Neural cell (in vitro differentiated cells): ENCODE data around the gene ZNF784. TPM values are rescaled to one million over a fixed set of nuclear protein-coding genes. Genes with fewer than 3 reads are reported as not detected.

Source experiments
- H2AFZ ChIP-seq: fragments of 200-600, 300-800 bp; sonication (generic), shearing (Covaris generic); 2 replicates; pipeline ENCODE4 v1.6.0; 2014; ENCODE audit warnings: low read depth, mild to moderate bottlenecking, antibody characterized with exemption, low read length, moderate library complexity
- H3F3A ChIP-seq: fragments of 200-600 bp; shearing (Covaris generic); 2 replicates; pipeline ENCODE4 v1.6.1; 2016; ENCODE audit warnings: mild to moderate bottlenecking, moderate library complexity, mixed read lengths, antibody characterized with exemption, low read length; ENCODE audit not compliant: insufficient read depth, poor library complexity, severe bottlenecking
- H3K27ac ChIP-seq: fragments of 200-600, 300-800 bp; sonication (generic), shearing (Covaris generic); 2 replicates; pipeline ENCODE4 v1.5.1; 2014; ENCODE audit warnings: mild to moderate bottlenecking, low read length, moderate library complexity
- H3K27me3 ChIP-seq: fragments of 300-800, 200-600 bp; sonication (generic), shearing (Covaris generic); 2 replicates; pipeline ENCODE4 v1.6.0; 2014; ENCODE audit warnings: mild to moderate bottlenecking, low read depth, low read length, moderate library complexity; ENCODE audit not compliant: insufficient read depth
- H3K36me3 ChIP-seq: fragments of 300-800, 200-600 bp; sonication (generic), shearing (Covaris generic); 2 replicates; pipeline ENCODE4 v1.5.1; 2014; ENCODE audit warnings: mild to moderate bottlenecking, antibody characterized with exemption, low read length, moderate library complexity; ENCODE audit not compliant: insufficient read depth
- H3K4me2 ChIP-seq: fragments of 300-800, 200-600 bp; sonication (generic), shearing (Covaris generic); 2 replicates; pipeline ENCODE4 v1.6.0; 2014; ENCODE audit warnings: mild to moderate bottlenecking, low read length
- H3K4me3 ChIP-seq: fragments of 300-800, 200-600 bp; sonication (generic), shearing (Covaris generic); 2 replicates; pipeline ENCODE4 v1.5.1; 2014; ENCODE audit warnings: mild to moderate bottlenecking, low read length, moderate library complexity
- H3K79me2 ChIP-seq: fragments of 200-600 bp; shearing (Covaris generic); replicated peaks from 2 replicates; pipeline ENCODE4 v1.6.0; 2014; ENCODE audit warnings: mild to moderate bottlenecking, low read length, moderate library complexity; ENCODE audit not compliant: insufficient read depth
- H3K9ac ChIP-seq: fragments of 300-800, 200-600 bp; sonication (generic), shearing (Covaris generic); 2 replicates; pipeline ENCODE4 v1.6.1; 2016; ENCODE audit warnings: mild to moderate bottlenecking, low read length, mixed read lengths
- H3K9me2 ChIP-seq: fragments of 200-600 bp; shearing (Covaris generic); 2 replicates; pipeline ENCODE4 v1.6.1; 2016; ENCODE audit warnings: mild to moderate bottlenecking, low read length, mixed read lengths; ENCODE audit not compliant: insufficient read depth
- H3K9me3 ChIP-seq: fragments of 200-600, 300-800 bp; sonication (generic), shearing (Covaris generic); 2 replicates; pipeline ENCODE4 v1.6.1; 2016; ENCODE audit warnings: mild to moderate bottlenecking, mixed run types, low read length, moderate library complexity, mixed read lengths
- H4K20me1 ChIP-seq: fragments of 200-600 bp; shearing (Covaris generic); 2 replicates; pipeline ENCODE4 v1.6.1; 2016; ENCODE audit warnings: mild to moderate bottlenecking, mixed run types; ENCODE audit not compliant: insufficient read depth
- EP300 ChIP-seq: fragments of 450-650 bp; conservative IDR thresholded peaks from 2 replicates; pipeline ENCODE4 v1.6.1; 2014; ENCODE audit warnings: antibody characterized with exemption, mild to moderate bottlenecking, moderate library complexity; ENCODE audit not compliant: poor library complexity, severe bottlenecking
- EZH2 ChIP-seq: fragments of 200-600, 300-800 bp; shearing (Covaris generic), sonication (generic); IDR thresholded peaks from 2 replicates; pipeline ENCODE4 v1.6.1; 2014; ENCODE audit warnings: antibody characterized with exemption, low read length, borderline replicate concordance, mild to moderate bottlenecking; ENCODE audit not compliant: insufficient read depth, poor library complexity, severe bottlenecking
- MXI1 ChIP-seq: fragments of 450-650 bp; conservative IDR thresholded peaks from 2 replicates; pipeline ENCODE4 v1.6.1; 2014; ENCODE audit warnings: antibody characterized with exemption, mild to moderate bottlenecking; ENCODE audit not compliant: poor library complexity, severe bottlenecking
- POLR2AphosphoS5 ChIP-seq: IDR thresholded peaks from 2 replicates; pipeline ENCODE4 v1.6.1; 2012
- RAD21 ChIP-seq: fragments of 450-650 bp; conservative IDR thresholded peaks from 2 replicates; pipeline ENCODE4 v1.6.1; 2014; ENCODE audit warnings: antibody characterized with exemption, mild to moderate bottlenecking, moderate library complexity
- SMC3 ChIP-seq: fragments of 450-650 bp; conservative IDR thresholded peaks from 2 replicates; pipeline ENCODE4 v1.6.1; 2014; ENCODE audit warnings: antibody characterized with exemption, mild to moderate bottlenecking, moderate library complexity; ENCODE audit not compliant: poor library complexity
- TAF1 ChIP-seq: IDR thresholded peaks from 2 replicates; pipeline ENCODE4 v1.6.1; 2012; ENCODE audit warnings: low read depth
- polyA plus RNA-seq: library from polyadenylated mRNA; depleted of rRNA; stranded (reverse); fragments of >200 nt; gene quantifications from 2 replicates; pipeline ENCODE4 v1.2.3, GENCODE V29; 2014
- TF ChIP-seq, protein P1 (sequence below): fragments of 450-650 bp; IDR thresholded peaks from 2 replicates; pipeline ENCODE4 v1.5.1; 2014; ENCODE audit warnings: antibody characterized with exemption, mild to moderate bottlenecking, moderate library complexity; ENCODE audit not compliant: poor library complexity, severe bottlenecking
- TF ChIP-seq, protein P2 (sequence below): IDR thresholded peaks from 2 replicates; pipeline ENCODE4 v1.6.1; 2012; ENCODE audit warnings: borderline replicate concordance

ZNF784 gene
- polyA plus RNA-seq, 1 donor from 2014 or later, result 10.3 TPM

DNA sequence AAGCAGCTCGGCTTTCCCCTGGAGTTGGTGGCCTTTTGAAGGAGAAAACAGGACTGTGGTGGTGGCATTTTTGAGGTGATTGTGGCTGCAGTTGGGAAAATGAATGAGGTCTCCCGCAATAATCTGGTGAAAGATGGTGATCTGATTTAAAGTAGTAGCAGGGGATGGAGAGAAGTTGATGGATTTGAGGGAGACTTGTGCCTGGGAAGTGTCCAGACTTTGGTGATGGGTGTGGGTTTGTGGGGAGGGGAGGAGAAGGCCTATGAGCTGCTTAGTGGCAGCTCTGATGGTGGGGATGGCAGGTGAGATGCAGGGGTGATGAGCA is 46.6 kb upstream of the ZNF784 start:
- no peaks in the 10 kb centered on the region for H3K36me3 ChIP-seq
- H3K9me2 ChIP-seq, result no peaks in the 10 kb centered on the region
- no peak overlapping the region for H3K9ac ChIP-seq
- peaks cover 8% of the 10 kb centered on the region for H4K20me1 ChIP-seq
- H3K27ac ChIP-seq, result no peak overlapping the region
- no peaks in the 10 kb centered on the region for H3K9me3 ChIP-seq
- H3K4me2 ChIP-seq, result no peak overlapping the region
- H3K27me3 ChIP-seq, result no peaks in the 10 kb centered on the region
- H3K79me2 ChIP-seq, result peaks cover 31% of the 10 kb centered on the region
- no peaks in the 10 kb centered on the region for H3F3A ChIP-seq
- H2AFZ ChIP-seq, result no peak overlapping the region
- TF ChIP-seq EZH2 (no peak), POLR2AphosphoS5 (no peak), MXI1 (no peak), TAF1 (no peak), EP300 (no peak), SMC3 (no peak), RAD21 (no peak)
- TF ChIP-seq, protein P1, sequence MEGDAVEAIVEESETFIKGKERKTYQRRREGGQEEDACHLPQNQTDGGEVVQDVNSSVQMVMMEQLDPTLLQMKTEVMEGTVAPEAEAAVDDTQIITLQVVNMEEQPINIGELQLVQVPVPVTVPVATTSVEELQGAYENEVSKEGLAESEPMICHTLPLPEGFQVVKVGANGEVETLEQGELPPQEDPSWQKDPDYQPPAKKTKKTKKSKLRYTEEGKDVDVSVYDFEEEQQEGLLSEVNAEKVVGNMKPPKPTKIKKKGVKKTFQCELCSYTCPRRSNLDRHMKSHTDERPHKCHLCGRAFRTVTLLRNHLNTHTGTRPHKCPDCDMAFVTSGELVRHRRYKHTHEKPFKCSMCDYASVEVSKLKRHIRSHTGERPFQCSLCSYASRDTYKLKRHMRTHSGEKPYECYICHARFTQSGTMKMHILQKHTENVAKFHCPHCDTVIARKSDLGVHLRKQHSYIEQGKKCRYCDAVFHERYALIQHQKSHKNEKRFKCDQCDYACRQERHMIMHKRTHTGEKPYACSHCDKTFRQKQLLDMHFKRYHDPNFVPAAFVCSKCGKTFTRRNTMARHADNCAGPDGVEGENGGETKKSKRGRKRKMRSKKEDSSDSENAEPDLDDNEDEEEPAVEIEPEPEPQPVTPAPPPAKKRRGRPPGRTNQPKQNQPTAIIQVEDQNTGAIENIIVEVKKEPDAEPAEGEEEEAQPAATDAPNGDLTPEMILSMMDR, result no peak
- TF ChIP-seq, protein P2, sequence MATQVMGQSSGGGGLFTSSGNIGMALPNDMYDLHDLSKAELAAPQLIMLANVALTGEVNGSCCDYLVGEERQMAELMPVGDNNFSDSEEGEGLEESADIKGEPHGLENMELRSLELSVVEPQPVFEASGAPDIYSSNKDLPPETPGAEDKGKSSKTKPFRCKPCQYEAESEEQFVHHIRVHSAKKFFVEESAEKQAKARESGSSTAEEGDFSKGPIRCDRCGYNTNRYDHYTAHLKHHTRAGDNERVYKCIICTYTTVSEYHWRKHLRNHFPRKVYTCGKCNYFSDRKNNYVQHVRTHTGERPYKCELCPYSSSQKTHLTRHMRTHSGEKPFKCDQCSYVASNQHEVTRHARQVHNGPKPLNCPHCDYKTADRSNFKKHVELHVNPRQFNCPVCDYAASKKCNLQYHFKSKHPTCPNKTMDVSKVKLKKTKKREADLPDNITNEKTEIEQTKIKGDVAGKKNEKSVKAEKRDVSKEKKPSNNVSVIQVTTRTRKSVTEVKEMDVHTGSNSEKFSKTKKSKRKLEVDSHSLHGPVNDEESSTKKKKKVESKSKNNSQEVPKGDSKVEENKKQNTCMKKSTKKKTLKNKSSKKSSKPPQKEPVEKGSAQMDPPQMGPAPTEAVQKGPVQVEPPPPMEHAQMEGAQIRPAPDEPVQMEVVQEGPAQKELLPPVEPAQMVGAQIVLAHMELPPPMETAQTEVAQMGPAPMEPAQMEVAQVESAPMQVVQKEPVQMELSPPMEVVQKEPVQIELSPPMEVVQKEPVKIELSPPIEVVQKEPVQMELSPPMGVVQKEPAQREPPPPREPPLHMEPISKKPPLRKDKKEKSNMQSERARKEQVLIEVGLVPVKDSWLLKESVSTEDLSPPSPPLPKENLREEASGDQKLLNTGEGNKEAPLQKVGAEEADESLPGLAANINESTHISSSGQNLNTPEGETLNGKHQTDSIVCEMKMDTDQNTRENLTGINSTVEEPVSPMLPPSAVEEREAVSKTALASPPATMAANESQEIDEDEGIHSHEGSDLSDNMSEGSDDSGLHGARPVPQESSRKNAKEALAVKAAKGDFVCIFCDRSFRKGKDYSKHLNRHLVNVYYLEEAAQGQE, result no peak
- H3K4me3 ChIP-seq, result no peak overlapping the region

DNA sequence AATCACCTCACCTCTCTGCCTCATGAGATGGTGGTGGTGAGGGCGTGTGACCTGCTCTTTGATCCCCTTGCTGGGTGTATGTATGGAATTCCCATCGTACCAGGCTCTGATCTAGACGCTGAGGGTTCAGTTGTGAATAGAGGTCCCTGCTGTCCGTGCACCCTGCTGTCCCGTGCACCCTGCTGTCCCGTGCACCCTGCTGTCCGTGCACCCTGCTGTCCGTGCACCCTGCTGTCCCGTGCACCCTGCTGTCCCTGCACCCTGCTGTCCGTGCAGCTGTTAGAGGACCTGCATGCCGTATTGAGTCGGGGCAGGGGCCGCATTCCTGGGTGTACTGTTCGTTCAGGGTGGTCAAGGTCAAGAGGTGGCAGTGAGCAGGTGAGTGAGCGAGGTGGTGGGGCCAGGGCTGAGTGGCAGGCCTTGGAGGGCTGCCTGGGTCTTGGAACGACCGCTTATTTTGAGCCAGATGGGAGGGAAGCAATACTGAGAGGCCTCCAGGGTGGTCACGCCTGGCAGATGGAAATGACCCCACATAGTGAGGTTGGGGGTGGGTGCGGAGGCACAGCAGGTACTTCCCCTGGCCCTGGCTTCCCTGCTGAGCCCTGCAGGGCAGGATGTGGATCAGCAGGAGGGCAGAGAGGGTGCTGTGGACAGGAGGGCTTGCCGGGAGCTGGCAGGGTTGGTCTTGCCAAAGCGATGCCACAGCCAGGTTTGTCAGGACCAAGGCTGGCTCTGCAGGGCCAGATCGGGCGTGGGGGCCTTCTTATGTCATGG is 46.1 kb upstream of the ZNF784 start:
- Histone ChIP-seq H3K79me2 (peaks cover 26% of the 10 kb centered on the region), H3K36me3 (no peaks in the 10 kb centered on the region), H3K9ac (no peak overlapping the region), H3K4me3 (no peak overlapping the region), H3K27ac (no peak overlapping the region), H4K20me1 (peaks cover 8% of the 10 kb centered on the region), H3K9me2 (no peaks in the 10 kb centered on the region), H3K9me3 (no peaks in the 10 kb centered on the region), H3F3A (no peaks in the 10 kb centered on the region), H2AFZ (no peak overlapping the region), H3K27me3 (no peaks in the 10 kb centered on the region), H3K4me2 (no peak overlapping the region)
- peak; percentile 33 for TF ChIP-seq POLR2AphosphoS5
- TF ChIP-seq TAF1, result no peak
- no peak for TF ChIP-seq RAD21
- TF ChIP-seq SMC3, result no peak
- TF ChIP-seq, protein P2, result no peak
- TF ChIP-seq, protein P1, result no peak
